Loucy (cell line): Measurements from ENCODE around the gene ATP5PO.

Source experiments
- CTCF ChIP-seq: fragments of 200-600 bp; sonication (generic); conservative IDR thresholded peaks from 2 replicates; pipeline ENCODE4 v1.5.1; 2014; ENCODE audit warnings: mild to moderate bottlenecking, antibody characterized with exemption, low read length
- EZH2phosphoT487 ChIP-seq: fragments of 200-600 bp; IDR thresholded peaks from 2 replicates; pipeline ENCODE4 v1.6.1; 2018; ENCODE audit warnings: antibody characterized with exemption, mild to moderate bottlenecking, moderate library complexity, borderline replicate concordance

- TF ChIP-seq CTCF (no peak), EZH2phosphoT487 (no peak)
Measured at GRCh38 chr21:33881689-33882440, 33.7 kb downstream of the ATP5PO start.
